ENCODE results near the gene RNF151. TPM values are rescaled to one million over a fixed set of nuclear protein-coding genes. Genes with fewer than 3 reads are reported as not detected.

The RNF151 gene, protein sequence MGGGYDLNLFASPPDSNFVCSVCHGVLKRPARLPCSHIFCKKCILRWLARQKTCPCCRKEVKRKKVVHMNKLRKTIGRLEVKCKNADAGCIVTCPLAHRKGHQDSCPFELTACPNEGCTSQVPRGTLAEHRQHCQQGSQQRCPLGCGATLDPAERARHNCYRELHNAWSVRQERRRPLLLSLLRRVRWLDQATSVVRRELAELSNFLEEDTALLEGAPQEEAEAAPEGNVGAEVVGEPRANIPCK
- total RNA-seq, result not detected

DNA sequence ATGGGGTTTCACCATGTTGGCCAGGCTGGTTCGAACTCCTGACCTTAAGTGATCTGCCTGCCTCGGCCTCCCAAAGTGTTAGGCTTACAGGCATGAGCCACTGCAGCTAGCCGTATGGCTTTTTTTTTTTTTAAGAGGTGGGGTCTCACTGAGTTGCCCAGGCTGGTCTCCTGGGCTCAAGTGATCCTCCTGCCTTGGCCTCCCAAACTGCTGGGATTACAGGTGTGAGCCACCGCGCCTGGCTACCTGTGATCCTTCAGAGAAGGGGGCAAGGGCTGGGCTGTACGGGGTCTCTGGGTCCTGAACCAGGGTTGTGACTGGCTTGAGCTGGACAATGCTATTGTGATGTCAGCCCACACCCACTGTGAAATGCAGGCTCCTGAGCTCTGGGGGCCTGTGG is at the start of gene RNF151:
Gene RNF151, plus strand, starts transcription at position 397 of the 400 bp plus-strand sequence. CDS start 26 bp downstream, outside the sequence.

GRCh38 chr16:1918351-1919326 is 48.0 kb upstream of the RNF151 start, which contains the start of gene HS3ST6:
Gene HS3ST6 (minus strand): TSS chr16:1918415. CDS start chr16:1918323, 92 bp downstream.

DNA sequence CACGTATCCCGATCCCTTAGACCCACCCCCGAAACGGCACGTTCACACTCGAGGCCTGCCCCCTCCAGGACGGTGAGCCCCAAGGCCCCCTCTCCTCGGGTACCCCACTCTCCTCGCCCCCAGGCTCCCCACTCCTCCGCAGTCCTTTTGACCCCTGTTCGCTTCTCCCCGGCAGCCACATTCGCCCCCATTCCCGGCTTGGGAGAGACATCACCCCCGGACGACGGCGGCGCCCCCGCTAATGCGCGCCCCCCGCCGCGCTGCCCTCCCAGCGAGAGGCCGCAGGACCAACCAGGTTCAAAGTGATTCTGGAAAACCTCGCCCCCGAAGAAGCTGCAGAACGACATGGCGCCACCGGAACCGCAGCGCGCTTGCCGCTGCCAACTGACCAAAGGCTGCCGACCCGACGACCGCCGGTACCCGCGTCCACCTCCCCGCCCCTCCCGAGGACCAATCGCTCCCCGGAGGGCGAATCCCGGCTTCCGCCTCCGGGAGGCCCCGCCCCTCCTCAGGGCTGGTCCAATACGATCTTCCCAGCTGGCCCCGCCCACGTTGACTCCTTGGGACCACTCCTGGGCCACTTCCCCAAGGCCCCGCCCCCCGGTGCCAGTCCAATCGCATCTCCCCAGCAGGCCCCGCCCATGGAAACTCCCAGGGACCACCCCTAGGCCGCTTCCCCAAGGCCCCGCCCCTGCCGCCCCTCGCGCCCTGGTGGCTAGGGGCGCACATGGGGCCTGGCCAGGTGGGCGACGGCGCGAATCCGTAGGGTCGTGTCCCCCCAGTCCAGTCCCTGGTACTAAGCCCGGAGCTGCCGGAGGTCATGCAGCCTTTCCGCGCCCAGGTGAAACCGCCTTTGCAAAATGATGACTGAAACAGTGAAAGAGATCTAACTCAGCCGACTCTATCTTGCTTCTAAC is 23.6 kb upstream of the RNF151 start, which contains the start of gene MSRB1:
Gene MSRB1, minus strand, starts transcription at position 390 of the 917 bp plus-strand sequence. Its CDS starts 43 bp downstream, at position 347.

DNA sequence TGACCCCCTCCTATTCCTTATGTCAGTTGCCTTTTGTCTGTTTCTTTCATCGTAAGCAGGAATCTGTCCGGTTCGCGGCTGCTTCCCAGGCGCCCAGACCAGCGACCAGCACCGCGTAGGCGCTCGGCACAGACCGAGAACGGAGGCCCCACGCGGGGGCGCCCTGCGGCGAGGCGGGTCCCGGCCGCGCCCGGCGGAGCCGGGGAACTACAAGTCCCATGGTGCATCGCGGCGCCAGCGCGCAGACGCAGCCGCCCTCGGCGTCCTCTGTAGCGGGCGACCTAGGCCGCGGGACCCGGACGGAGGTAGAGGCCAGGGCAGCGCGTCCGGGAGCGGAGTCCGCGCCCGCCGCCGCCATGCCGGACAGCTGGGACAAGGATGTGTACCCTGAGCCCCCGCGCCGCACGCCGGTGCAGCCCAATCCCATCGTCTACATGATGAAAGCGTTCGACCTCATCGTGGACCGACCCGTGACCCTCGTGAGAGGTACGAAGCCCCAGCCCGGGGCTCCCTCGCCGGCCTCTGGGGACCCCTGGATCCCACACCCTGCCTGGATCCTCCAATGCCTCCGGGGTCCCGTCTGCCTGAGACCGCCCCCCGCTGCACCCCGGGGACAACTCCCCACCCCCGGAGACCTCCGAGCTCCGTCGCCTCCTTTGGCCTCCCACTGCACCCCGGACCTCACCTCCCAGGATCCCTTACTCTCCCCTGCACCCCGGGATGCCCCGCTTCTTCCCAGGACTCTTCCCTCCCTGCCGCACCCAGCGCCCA is 7.2 kb upstream of the RNF151 start, which contains the start of gene NDUFB10:
Gene NDUFB10, plus strand, starts transcription at position 270 of the 771 bp plus-strand sequence. Its CDS starts 87 bp downstream, at position 357.

GRCh38 chr16:1964506-1965395 is 1.9 kb upstream of the RNF151 start, which contains the start of gene RPS2:
Gene RPS2 (minus strand): TSS chr16:1964826. CDS start chr16:1964625, 201 bp downstream.

DNA sequence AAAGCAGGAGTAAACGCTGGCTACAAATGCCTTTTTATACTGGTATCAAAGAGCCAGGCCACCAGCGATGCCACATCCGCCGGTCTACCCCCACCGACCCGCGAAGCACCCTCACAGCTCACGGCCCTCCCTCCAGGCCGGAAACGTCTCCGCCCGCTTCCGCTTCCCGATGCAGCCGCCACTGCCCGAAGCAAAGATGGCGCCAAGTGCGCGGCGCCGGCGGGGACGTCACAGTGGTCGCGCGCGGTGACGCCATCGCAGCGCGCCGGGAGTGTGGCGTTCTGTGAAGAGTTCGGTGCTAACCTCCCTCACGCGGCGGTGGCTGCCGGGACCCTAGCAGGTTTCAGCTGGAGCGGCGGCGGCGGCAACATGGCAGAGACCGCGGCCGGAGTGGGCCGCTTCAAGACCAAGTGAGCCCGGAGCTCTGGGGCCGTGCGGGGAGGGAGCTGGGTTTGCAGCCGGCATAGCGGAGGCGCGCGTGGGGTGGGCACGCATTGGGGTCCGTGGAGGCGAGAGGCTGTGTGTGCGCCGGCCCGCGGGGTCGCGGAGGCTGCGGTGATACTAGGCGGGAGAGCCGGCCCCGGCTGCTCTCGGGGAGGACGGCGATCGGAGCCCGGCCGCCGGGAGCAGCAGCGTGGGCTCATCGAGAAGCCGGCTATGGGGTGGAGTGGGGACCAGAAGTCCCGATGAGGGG is 5.3 kb downstream of the RNF151 start, which contains the start of gene TBL3:
Gene TBL3, plus strand, starts transcription at position 258 of the 694 bp plus-strand sequence. Its CDS starts 112 bp downstream, at position 370.

DNA sequence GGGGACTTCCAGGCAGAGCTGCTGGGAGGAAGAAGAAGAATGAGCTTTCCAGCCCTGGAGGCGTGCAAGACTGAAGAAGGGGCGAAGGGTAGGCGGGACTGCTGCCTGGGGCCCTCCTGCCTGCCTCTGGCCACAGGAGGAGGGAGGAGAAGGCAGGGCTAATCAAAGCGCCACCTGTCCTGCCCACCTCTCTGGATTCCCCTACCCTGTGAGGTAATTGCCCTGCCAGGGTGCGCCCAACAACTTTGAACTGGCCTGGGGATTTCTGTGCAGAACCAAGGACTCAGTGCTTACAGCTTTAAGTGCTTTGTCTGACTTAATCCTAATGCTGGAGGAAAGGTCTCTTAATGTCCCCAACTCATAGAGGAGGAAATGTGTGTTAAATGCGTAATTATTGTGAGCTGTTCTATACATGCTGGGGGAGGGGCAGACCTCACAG is 14.8 kb downstream of the RNF151 start, which contains the start of gene NOXO1:
Gene NOXO1, minus strand, starts transcription at position 72 of the 439 bp plus-strand sequence. CDS start 290 bp downstream, outside the sequence.

GRCh38 chr16:1983544-1984346 is 17.1 kb downstream of the RNF151 start, which contains the start of gene GFER:
Gene GFER (plus strand): TSS chr16:1984193. CDS start chr16:1984219, 26 bp downstream.

GRCh38 chr16:1989209-1990100 is 22.8 kb downstream of the RNF151 start, which contains the start of gene SYNGR3:
Gene SYNGR3 (plus strand): TSS chr16:1989970. CDS start chr16:1990103, 133 bp downstream.

DNA sequence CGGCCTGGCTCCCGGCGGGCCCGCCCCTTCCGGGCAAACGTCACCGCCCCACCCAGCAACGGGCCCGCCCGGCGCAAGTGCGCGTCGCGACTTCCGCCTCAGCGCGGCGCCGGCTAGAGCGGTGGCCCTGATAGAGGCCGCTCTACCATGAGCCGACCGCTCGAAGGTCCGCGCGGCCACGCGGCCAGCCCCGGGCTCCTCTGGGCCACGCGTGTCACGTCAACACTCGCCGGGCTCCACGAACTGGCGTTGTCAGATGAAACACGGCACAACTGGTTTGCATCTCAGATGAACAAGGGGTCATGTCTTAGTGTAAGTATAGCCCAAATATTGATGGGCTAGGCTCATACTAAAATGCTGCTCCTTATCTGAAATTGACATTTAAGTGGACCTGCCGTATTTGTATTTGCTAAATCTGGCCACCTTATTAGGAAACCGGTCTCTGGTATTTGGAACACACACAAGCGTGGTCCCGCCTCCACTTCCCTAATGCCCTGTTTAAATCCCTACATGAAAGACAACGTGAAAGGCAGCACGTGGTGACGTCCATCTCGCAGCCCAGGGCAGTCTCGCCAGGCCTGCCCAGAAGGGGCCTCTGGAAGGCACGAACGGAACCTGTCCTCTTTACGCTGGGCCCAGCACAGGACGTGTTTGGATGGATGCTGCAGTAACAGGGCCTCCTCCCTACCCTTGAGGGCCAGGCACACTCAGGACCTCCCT is 43.3 kb downstream of the RNF151 start, which contains the start of gene ZNF598:
Gene ZNF598, minus strand, starts transcription at position 31 of the 720 bp plus-strand sequence.

Small RNA genes lying within 50 kb of the gene (small RNA-seq; reads per million reads assigned to genes)
- gene AC005363.2 (ENCODE audit: low replicate concordance), result not detected
- gene RN7SL219P (ENCODE audit: low replicate concordance), result not detected
- gene SNORA10 (ENCODE audit: low replicate concordance), result not detected
- not detected for gene SNORA64 (ENCODE audit: low replicate concordance)

Other genes starting within 250 kb of the RNF151 start
- gene NME3, start 195.3 kb upstream of the RNF151 start, total RNA-seq, result 26.9 TPM
- 18.2 TPM for gene EME2, start 194.0 kb upstream of the RNF151 start, total RNA-seq
- gene MRPS34, start 193.7 kb upstream of the RNF151 start, total RNA-seq, result 27.5 TPM
- 74.2 TPM for gene SPSB3, start 184.3 kb upstream of the RNF151 start, total RNA-seq
- 46.6 TPM for gene NUBP2, start 183.9 kb upstream of the RNF151 start, total RNA-seq
- gene IGFALS, start 173.2 kb upstream of the RNF151 start, total RNA-seq, result 0.31 TPM
- gene HAGH, start 140.0 kb upstream of the RNF151 start, total RNA-seq, result 59.5 TPM
- gene FAHD1, start 139.7 kb upstream of the RNF151 start, total RNA-seq, result 61.7 TPM
- not detected for gene MEIOB, start 94.7 kb upstream of the RNF151 start, total RNA-seq
- not detected for gene HS3ST6, start 48.4 kb upstream of the RNF151 start, total RNA-seq
- gene MSRB1, start 23.7 kb upstream of the RNF151 start, total RNA-seq, result 3.1 TPM
- not detected for gene RPL3L, start 12.2 kb upstream of the RNF151 start, total RNA-seq
- 73.6 TPM for gene NDUFB10, start 7.3 kb upstream of the RNF151 start, total RNA-seq
- 1,162 TPM for gene RPS2, start 2.0 kb upstream of the RNF151 start, total RNA-seq
- gene TBL3, start 5.2 kb downstream of the RNF151 start, total RNA-seq, result 16.6 TPM
- 2.8 TPM for gene NOXO1, start 14.6 kb downstream of the RNF151 start, total RNA-seq
- gene GFER, start 17.3 kb downstream of the RNF151 start, total RNA-seq, result 16.6 TPM
- gene SYNGR3, start 23.1 kb downstream of the RNF151 start, total RNA-seq, result 67.9 TPM
- 9.4 TPM for gene ZNF598, start 43.0 kb downstream of the RNF151 start, total RNA-seq
- gene NPW, start 52.9 kb downstream of the RNF151 start, total RNA-seq, result not detected
- gene NHERF2, start 60.0 kb downstream of the RNF151 start, total RNA-seq, result 10.0 TPM
- 22.5 TPM for gene NTHL1, start 81.0 kb downstream of the RNF151 start, total RNA-seq
- gene TSC2, start 81.1 kb downstream of the RNF151 start, total RNA-seq, result 148 TPM
- 272 TPM for gene PKD1, start 169.0 kb downstream of the RNF151 start, total RNA-seq
- gene RAB26, start 181.8 kb downstream of the RNF151 start, total RNA-seq, result 4.4 TPM
- gene TRAF7, start 188.9 kb downstream of the RNF151 start, total RNA-seq, result 34.7 TPM
- gene CASKIN1, start 229.7 kb downstream of the RNF151 start, total RNA-seq, result 39.8 TPM
- gene MLST8, start 238.6 kb downstream of the RNF151 start, total RNA-seq, result 18.5 TPM
- gene BRICD5, start 244.0 kb downstream of the RNF151 start, total RNA-seq, result 8.5 TPM
- gene PGP, start 248.0 kb downstream of the RNF151 start, total RNA-seq, result 23.8 TPM